Skeletal muscle cell (primary cell): ENCODE data around the gene MADCAM1.

Source experiments
- DNase-seq: peaks from one replicate; pipeline ENCODE4 v3.0.0-alpha.2; 2010; ENCODE audit warnings: low read depth
- H3K4me3 ChIP-seq: 2 replicates; pipeline ENCODE4 v1.5.1; 2011; ENCODE audit warnings: low read depth, mild to moderate bottlenecking, control low read depth, low read length, moderate library complexity

MADCAM1 gene

GRCh38 chr19:542173-542866 is 46.0 kb downstream of the MADCAM1 start:
- no peak for DNase-seq
- no peak overlapping the region for H3K4me3 ChIP-seq

- no peak within 1 kb of the TSS for H3K4me3 ChIP-seq
- DNase-seq, result no peak
These were observed 47.8 kb downstream of the MADCAM1 start, which contains the start of gene GZMM for GRCh38 chr19:543910-544608. GZMM (plus strand) TSS chr19:544053; CDS start chr19:544072, 19 bp downstream.

- no peak for DNase-seq
- no peak overlapping the region for H3K4me3 ChIP-seq
These were observed 50.8 kb downstream of the MADCAM1 start for GRCh38 chr19:547117-547516.

GRCh38 chr19:547836-548720 is 51.8 kb downstream of the MADCAM1 start:
- no peak overlapping the region for H3K4me3 ChIP-seq
- DNase-seq, result no peak

GRCh38 chr19:548886-549830 is 52.9 kb downstream of the MADCAM1 start:
- DNase-seq, result no peak
- no peak overlapping the region for H3K4me3 ChIP-seq

- no peak overlapping the region for H3K4me3 ChIP-seq
- no peak for DNase-seq
These were observed 58.5 kb downstream of the MADCAM1 start for GRCh38 chr19:554817-555216.
